ENCODE results near the gene MYRIP.

- TF ChIP-seq CTCF (IDR thresholded peaks at IDR 0.05; ENCODE audit: low read length) (no peak), EZH2 (IDR thresholded peaks at IDR 0.05; ENCODE audit: borderline replicate concordance, low read length) (no peak)
Observed at GRCh38 chr3:39848365-39848764, 39.0 kb downstream of the MYRIP start.

Measured in OCI-LY1 (cell line).